Ammon's horn (tissue), 1 donor: ENCODE data around the gene HP1BP3.

Source experiments
- DNase-seq: peaks from one replicate; pipeline ENCODE4 v3.0.0-alpha.2; 2016; ENCODE audit warnings: low spot score

HP1BP3 gene

GRCh38 chr1:20770314-20771087, 16.6 kb downstream of the HP1BP3 start:
- no peak for DNase-seq

GRCh38 chr1:20767271-20767670, 19.8 kb downstream of the HP1BP3 start:
- no peak for DNase-seq

- no peak for DNase-seq
These were observed 23.7 kb downstream of the HP1BP3 start for GRCh38 chr1:20763417-20763816.

- no peak for DNase-seq
These were observed 26.8 kb downstream of the HP1BP3 start for GRCh38 chr1:20760322-20760721.

GRCh38 chr1:20753589-20753988, 33.5 kb downstream of the HP1BP3 start:
- DNase-seq = no peak

- no peak for DNase-seq
These were observed 35.6 kb downstream of the HP1BP3 start for GRCh38 chr1:20751462-20751990.

- no peak for DNase-seq
These were observed 44.4 kb downstream of the HP1BP3 start for GRCh38 chr1:20742671-20743070.

- DNase-seq = no peak
These were observed 46.3 kb downstream of the HP1BP3 start for GRCh38 chr1:20740781-20741180.

GRCh38 chr1:20739225-20739624, 47.9 kb downstream of the HP1BP3 start:
- DNase-seq = no peak

- DNase-seq = peak; percentile 48
These were observed 51.5 kb downstream of the HP1BP3 start for GRCh38 chr1:20735581-20736111.

GRCh38 chr1:20733360-20733975, 53.6 kb downstream of the HP1BP3 start:
- DNase-seq = no peak

GRCh38 chr1:20732588-20733359, 54.3 kb downstream of the HP1BP3 start, which contains the start of gene SH2D5:
Gene SH2D5, minus strand, starts transcription at chr1:20732703. Its CDS starts 4,659 bp downstream, at chr1:20728044.
- DNase-seq = peak; percentile 80

- DNase-seq = peak; percentile 61
These were observed 55.0 kb downstream of the HP1BP3 start for GRCh38 chr1:20732071-20732587.

GRCh38 chr1:20731057-20731991, 55.8 kb downstream of the HP1BP3 start:
- no peak for DNase-seq

GRCh38 chr1:20730690-20731056, 56.4 kb downstream of the HP1BP3 start:
- DNase-seq = no peak

- DNase-seq = no peak
These were observed 57.0 kb downstream of the HP1BP3 start for GRCh38 chr1:20729990-20730689.

- no peak for DNase-seq
These were observed 57.8 kb downstream of the HP1BP3 start for GRCh38 chr1:20729155-20729931.

GRCh38 chr1:20728371-20729154, 58.5 kb downstream of the HP1BP3 start:
- no peak for DNase-seq
